ENCODE measurements around the gene ATP8B1. TPM values are rescaled to one million over a fixed set of nuclear protein-coding genes. Genes with fewer than 3 reads are reported as not detected.

ATP8B1 gene
- total RNA-seq, 1 experiment from 2014 or later = 38.8 TPM

GRCh38 chr18:57819119-57819518, 16.0 kb upstream of the ATP8B1 start:
- no peak for DNase-seq (ENCODE audit: low spot score)

DNA sequence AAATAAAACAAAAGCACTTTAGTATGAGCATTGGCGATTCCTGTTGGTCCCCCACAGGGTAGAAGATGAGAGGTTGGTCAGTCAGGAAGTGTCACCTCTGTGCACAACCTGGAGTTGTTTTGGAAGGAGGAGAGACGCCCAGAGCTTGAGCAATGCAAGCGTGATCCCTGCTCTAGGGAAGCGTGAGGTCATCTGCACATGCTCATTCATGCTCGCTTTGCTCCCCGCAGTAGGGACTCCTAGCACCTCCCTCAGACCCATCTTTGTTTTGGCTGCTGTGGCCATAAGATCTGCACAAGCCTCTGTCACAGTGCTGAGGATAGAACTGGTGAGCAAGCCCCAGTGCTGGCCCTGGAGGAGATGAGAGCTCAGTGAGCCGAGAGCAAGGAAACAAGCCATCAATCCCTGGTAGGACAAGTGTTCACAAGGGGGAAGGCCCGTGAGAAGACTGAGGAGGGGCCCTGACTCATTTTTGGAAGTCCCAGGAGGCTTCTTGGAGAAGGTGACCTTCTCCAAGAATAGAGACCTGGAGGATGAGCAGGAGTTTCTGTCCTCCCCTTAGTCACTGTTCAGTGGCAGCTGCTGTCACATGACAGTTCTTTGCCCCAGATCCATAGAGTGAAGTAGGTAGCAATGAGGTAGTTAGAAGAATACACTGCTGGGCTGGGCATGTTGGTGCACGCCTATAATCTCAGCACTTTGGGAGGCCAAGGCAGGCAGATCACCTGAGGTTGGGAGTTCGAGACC, 13.3 kb upstream of the ATP8B1 start:
- DNase-seq (ENCODE audit: low spot score) = no peak

- DNase-seq (ENCODE audit: low spot score) = no peak
Observed at GRCh38 chr18:57814555-57814954, 11.4 kb upstream of the ATP8B1 start.

DNA sequence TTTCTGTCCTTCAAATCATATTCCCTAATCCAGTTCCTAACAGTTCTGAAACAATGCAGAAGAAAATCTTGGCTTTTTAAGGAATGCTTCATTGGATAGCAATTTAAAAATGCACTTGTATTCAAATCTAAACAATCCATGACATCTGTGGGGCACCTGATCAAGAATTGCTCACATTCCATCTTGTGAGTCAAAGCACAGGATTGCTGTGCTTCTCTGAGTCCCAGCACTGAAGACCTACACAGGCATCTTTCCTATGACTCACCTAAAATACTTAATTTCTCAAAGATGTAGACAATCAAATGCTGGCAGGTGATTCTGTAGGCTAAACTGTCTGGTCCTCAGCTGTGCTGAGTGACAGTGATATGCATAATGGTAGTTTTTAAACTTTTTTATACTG, 10.1 kb upstream of the ATP8B1 start:
- DNase-seq (ENCODE audit: low spot score) = peak; percentile 92

- no peak for DNase-seq (ENCODE audit: low spot score)
Observed at GRCh38 chr18:57812126-57812477, 9.0 kb upstream of the ATP8B1 start.

DNA sequence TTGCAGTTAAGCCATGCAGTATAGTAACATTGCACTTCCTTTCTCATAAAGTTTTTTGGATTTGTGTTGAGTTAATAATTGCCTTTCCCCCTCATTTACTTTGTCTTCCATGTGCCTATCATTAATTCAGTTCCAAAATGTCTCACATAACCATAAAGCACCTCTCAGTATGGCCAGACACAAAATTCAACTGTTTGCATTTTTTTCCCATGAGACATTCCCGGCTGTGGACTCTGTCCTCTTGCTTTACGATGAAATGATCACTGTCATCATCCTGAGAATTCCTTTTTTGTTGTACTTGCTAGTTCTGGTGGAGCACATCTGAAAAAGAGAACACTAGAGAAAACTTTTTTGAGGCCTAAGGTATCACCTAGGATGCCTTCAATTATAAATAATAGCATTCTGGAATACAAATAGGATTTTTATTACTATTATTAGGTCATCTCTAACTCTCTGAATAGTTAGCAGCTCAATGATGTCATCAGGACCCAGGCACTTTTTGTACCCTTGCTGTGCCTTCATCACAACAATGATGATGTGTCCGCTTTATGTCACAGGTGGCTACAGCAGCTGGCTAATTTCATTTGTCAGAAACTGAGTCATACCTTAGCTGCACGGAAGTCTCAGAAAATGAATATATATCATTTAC, 8.5 kb upstream of the ATP8B1 start:
- DNase-seq (ENCODE audit: low spot score) = no peak

DNA sequence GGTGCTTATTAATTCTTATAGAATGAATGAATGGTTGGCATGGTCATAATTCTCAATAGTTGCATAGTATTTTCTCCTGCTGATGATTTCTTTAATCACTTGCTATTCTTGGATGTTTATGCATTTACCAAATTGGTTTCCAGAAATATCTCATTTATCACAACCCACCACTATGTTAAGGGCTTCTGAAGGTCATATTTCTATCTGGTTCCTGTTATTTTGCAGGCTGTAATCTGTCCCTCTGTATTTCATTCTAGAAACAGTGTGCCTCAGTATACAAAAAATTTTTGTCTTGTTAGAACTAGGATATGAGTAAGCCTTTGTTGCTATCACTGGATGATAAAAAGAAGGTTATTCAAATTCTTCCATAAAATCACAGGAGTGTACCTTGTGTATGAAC, 6.1 kb upstream of the ATP8B1 start:
- no peak for DNase-seq (ENCODE audit: low spot score)

DNA sequence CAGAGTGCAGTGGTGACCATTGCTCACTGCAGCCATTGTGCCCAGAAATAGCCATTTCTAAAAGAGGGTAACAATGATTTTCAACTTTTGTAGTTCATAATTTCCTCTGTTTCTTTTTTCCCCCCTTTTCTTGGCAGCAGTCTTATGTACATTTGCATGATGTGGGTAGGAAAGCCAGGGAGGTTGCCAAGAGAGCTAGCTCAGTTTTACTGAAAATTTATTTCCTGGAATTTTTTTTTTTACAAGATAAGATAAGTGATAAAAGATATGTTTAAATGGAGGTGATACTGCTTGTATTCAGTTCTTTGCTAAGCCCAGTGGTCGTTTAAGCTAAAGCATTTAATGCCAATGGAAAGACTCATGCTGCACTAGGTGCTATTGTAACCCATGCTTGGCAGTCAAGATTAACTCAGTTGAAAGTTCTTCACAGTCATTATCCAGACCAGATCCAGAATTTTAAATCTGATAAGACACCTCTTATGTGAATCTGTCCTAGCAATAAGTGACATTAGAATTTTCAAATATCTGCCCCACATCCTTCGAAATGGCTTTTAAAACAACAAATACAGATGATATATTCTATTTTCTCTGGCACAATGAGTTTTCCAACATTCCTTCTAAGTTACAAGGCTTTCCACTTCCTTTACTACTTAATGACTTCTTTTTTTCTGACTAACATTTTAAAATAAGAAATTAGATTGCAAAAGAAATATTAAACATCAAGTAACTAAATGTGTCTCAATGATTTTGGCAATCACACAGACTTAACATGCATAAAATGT, 4.4 kb upstream of the ATP8B1 start:
- DNase-seq (ENCODE audit: low spot score) = peak; percentile 75

DNA sequence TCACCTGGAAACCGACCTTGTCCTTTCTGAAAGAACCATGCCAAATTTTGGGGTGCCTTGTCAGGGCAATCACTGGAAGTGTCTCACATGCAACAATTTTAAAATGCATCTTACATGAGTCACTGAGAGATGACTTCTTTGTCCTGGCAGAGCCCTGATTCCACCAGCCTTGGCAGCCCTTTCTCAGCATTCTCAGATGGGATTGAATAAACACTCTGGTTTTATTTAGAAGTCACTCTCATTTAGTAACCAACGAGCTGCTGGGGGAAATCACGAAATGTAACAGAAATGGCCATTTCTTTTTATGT, 3.8 kb upstream of the ATP8B1 start:
- peak; percentile 88 for DNase-seq (ENCODE audit: low spot score)

GRCh38 chr18:57806201-57806977, 3.3 kb upstream of the ATP8B1 start:
- no peak for DNase-seq (ENCODE audit: low spot score)

DNA sequence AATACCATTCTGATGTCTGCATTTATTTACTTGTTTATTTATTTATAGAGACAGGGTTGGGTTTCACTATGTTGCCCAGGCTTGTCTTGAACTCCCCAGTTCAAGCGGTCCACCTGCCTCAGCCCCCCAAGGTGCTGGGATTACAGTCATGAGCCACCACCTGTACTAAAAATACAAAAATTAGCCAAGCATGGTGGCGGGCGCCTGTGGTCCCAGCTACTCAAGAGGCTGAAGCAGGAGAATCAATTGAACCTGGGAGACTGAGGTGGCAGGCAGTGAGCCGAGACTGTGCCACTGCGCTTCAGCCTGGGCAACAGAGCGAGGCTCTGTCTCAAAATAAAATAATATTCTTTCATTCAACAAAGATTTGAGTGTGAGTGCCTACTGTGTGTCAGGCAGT, 2.0 kb upstream of the ATP8B1 start:
- no peak for DNase-seq (ENCODE audit: low spot score)

DNA sequence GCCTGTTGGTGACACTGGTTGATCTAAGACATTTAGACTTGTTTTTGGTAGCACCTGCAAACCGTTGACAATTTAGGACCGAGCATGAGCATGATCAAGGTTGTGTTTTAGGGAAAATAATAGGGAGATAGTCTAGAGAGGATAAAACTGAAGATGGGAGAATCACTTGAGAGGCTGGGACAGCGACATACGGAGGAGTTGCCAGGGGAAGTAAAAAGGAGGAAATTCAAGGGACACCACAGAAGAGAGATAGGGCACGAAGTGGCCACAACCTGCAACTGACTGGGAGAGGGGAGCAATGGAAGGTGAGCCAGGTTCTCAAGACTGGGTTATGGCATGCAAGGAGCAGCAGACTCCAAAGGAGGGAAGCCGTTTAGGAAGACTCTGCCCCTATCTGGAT, 1.4 kb upstream of the ATP8B1 start:
- no peak for DNase-seq (ENCODE audit: low spot score)

DNA sequence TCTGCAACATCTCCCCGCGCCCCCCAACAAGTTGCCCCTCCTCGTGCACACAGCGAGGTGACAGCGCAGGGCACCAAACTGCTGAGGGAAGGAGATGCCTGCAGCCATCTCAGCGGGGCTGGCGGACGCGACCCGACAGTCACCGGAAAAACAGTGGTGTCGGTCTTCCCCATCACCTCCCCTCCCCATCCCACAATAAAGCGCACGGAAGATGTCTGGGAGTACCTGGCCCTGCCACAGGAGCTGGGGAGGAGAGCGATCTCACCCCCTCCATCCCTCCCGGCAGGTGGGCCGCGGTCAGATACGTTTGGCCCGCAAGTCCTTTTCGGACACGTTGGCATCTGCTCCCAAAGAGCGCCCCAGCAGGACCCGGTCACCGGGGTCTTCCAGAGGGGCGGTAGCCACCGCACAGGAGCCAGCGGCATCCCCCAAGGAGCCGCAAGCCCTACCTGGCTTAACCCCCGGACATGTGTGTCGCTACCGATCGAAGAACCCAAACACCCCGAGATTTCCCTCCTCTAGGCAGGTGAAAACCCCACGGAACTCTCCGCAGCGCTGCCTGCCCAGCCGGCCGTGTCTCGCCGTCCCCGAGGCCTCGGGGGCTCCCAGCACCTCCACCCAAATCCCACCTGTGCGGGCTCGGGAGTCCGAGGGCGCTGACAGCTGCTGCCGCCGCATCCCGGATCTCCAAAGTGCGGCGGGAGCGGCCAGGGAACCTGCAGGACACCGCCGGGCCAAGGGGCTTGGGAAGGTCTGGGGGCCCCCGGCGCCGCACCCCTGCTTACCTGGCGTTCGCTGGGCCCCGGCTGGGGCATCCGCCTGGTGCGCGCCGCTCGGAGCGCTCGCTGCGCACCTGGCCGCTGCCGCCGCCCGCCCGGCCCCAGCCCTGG, 657 bp downstream of the ATP8B1 start:
- DNase-seq (ENCODE audit: low spot score) = no peak

GRCh38 chr18:57801761-57802212, 1.3 kb downstream of the ATP8B1 start:
- DNase-seq (ENCODE audit: low spot score) = no peak

GRCh38 chr18:57801325-57801724, 1.8 kb downstream of the ATP8B1 start:
- DNase-seq (ENCODE audit: low spot score) = no peak

- DNase-seq (ENCODE audit: low spot score) = no peak
Observed at GRCh38 chr18:57798713-57799373, 4.3 kb downstream of the ATP8B1 start.

GRCh38 chr18:57797209-57797651, 5.9 kb downstream of the ATP8B1 start:
- DNase-seq (ENCODE audit: low spot score) = no peak

DNA sequence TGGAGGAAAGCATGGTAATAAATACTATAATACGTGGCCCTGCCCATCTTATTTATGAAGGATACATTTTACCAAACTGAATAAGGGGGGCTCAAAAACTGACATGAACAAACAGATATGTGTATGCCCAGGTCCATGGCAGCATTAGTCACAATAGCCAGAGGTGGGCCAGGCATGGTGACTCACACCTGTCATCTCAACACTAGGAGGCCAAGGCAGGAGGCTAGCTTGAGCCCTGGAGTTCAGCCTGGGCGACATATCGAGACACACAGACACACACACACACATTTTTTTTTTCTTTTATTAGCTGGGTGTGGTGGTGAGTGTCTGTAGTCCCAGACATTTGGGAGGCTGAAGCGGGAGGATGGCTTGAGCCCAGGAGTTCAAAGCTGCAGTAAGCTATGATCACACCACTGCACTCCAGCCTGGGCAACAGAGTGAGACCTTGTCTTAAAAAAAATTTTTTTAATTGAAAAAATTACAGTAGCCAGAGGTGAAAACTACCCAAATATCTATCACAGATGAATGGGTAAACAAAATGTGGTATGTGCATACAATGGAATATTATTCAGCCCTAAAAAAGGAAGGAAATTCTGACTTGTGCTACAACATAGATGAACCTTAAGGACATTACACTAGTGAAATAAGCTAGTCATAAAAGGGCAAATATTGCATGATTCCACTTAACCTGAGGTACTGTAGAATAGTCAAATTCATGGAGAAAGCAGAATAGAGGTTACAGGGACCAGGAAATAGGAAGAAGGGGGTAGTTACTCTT, 8.0 kb downstream of the ATP8B1 start:
- no peak for DNase-seq (ENCODE audit: low spot score)

DNA sequence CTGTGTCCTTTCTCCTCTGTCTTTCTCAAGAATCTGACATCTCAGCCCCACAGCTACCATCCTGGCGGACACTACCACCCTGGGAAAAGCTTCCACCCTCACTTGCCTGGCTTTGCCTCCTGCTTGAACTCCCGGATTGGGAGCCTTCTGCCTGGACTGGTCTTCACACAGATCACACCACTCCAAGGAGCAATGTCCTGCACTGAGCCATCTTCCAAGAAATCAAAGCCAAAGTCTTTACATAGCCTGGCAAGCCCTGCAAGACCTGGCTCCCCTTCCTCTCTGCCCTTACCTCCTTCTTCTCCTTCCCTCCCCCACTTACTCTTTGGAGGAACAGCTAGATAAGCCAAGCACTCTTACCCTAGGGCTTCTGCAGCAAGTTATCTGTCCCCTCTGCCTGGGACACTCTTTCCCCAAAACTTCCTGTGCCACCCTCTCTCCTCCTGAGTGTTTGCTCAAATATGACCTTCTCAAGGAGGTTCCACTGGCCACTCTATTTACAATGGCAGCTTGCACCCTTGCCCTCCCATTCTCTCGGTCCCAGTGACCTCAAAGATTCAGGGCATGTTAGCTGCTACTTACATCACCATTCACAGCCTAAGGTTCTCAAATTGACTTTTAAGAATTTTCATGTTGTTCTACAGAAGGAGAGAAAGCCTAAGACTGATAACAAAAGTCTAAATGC, 9.7 kb downstream of the ATP8B1 start:
- no peak for DNase-seq (ENCODE audit: low spot score)
